ENCODE measurements around the gene BIRC6. TPM values are rescaled to one million over a fixed set of nuclear protein-coding genes. Genes with fewer than 3 reads are reported as not detected.
"Not testable (repeated sequence)": the region's sequence is repeated elsewhere in the genome, so short reads cannot be mapped to it uniquely, and the experiment has no call there.

BIRC6 gene
- total RNA-seq, 2 donors from 2014 or later, result 147 to 148 TPM

GRCh38 chr2:32430804-32431203 lies 74.0 kb downstream of the BIRC6 start:
- no peak overlapping the region for H3K4me3 Mint-ChIP-seq
- H3K27me3 Mint-ChIP-seq, result no peaks in the 10 kb centered on the region
- ATAC-seq, result no peak
- no peaks in the 10 kb centered on the region for H3K9me3 ChIP-seq (ENCODE audit: control insufficient read depth, low read length, poor library complexity, severe bottlenecking)
- H3K27ac Mint-ChIP-seq, result no peak overlapping the region
- H3K4me1 Mint-ChIP-seq, result peaks cover 29% of the 10 kb centered on the region
- peaks cover 7% of the 10 kb centered on the region for H3K36me3 Mint-ChIP-seq (ENCODE audit: low read depth)
- DNase-seq, result no peak

GRCh38 chr2:32436150-32436549 lies 79.3 kb downstream of the BIRC6 start:
- H3K36me3 Mint-ChIP-seq (ENCODE audit: low read depth), result peaks cover 13% of the 10 kb centered on the region
- H3K27ac Mint-ChIP-seq, result no peak overlapping the region
- DNase-seq (no peak), ATAC-seq (no peak)
- no peaks in the 10 kb centered on the region for H3K27me3 Mint-ChIP-seq
- H3K4me1 Mint-ChIP-seq, result peaks cover 11% of the 10 kb centered on the region
- H3K4me3 Mint-ChIP-seq, result no peak overlapping the region
- no peaks in the 10 kb centered on the region for H3K9me3 ChIP-seq (ENCODE audit: control insufficient read depth, low read length, poor library complexity, severe bottlenecking)

- Mint-ChIP-seq H3K4me3 (no peak overlapping the region), H3K27ac (no peak overlapping the region)
- no peak for ATAC-seq
Measured at GRCh38 chr2:32442020-32442467, 85.2 kb downstream of the BIRC6 start.

GRCh38 chr2:32446369-32446768 lies 89.5 kb downstream of the BIRC6 start:
- Mint-ChIP-seq H3K4me3 (no peak overlapping the region), H3K27me3 (no peaks in the 10 kb centered on the region), H3K4me1 (peaks cover 4% of the 10 kb centered on the region), H3K27ac (no peak overlapping the region), H3K36me3 (ENCODE audit: low read depth) (peaks cover 4% of the 10 kb centered on the region)
- ATAC-seq (no peak), DNase-seq (no peak)
- H3K9me3 ChIP-seq (ENCODE audit: control insufficient read depth, low read length, poor library complexity, severe bottlenecking), result no peaks in the 10 kb centered on the region

More at GRCh38 chr2:32442020-32442467, 85.2 kb downstream of the BIRC6 start:
- no peaks in the 10 kb centered on the region for H3K9me3 ChIP-seq (ENCODE audit: control insufficient read depth, low read length, poor library complexity, severe bottlenecking)
- Mint-ChIP-seq H3K4me1 (peaks cover 2% of the 10 kb centered on the region), H3K36me3 (ENCODE audit: low read depth) (peaks cover 9% of the 10 kb centered on the region), H3K27me3 (no peaks in the 10 kb centered on the region)
- DNase-seq, result no peak

- H3K4me1 Mint-ChIP-seq, result peaks cover 6% of the 10 kb centered on the region
- ATAC-seq (no peak), DNase-seq (no peak)
- H3K9me3 ChIP-seq (ENCODE audit: control insufficient read depth, low read length, poor library complexity, severe bottlenecking), result no peaks in the 10 kb centered on the region
- peaks cover 8% of the 10 kb centered on the region for H3K36me3 Mint-ChIP-seq (ENCODE audit: low read depth)
- no peak overlapping the region for H3K4me3 Mint-ChIP-seq
- H3K27me3 Mint-ChIP-seq, result no peaks in the 10 kb centered on the region
- no peak overlapping the region for H3K27ac Mint-ChIP-seq
Measured at GRCh38 chr2:32450851-32451250, 94.0 kb downstream of the BIRC6 start.

- Mint-ChIP-seq H3K4me1 (peaks cover 16% of the 10 kb centered on the region), H3K27me3 (no peaks in the 10 kb centered on the region), H3K27ac (no peak overlapping the region), H3K36me3 (ENCODE audit: low read depth) (peaks cover 4% of the 10 kb centered on the region), H3K4me3 (no peak overlapping the region)
- DNase-seq (no peak), ATAC-seq (no peak)
- H3K9me3 ChIP-seq (ENCODE audit: control insufficient read depth, low read length, poor library complexity, severe bottlenecking), result no peaks in the 10 kb centered on the region
Measured at GRCh38 chr2:32452338-32453064, 95.7 kb downstream of the BIRC6 start.

- Mint-ChIP-seq H3K4me1 (peaks cover 18% of the 10 kb centered on the region), H3K27me3 (no peaks in the 10 kb centered on the region), H3K27ac (no peak overlapping the region), H3K36me3 (ENCODE audit: low read depth) (peaks cover 6% of the 10 kb centered on the region), H3K4me3 (no peak overlapping the region)
- DNase-seq, result no peak
- H3K9me3 ChIP-seq (ENCODE audit: control insufficient read depth, low read length, poor library complexity, severe bottlenecking), result no peaks in the 10 kb centered on the region
- ATAC-seq, result no peak
Measured at GRCh38 chr2:32453242-32454062, 96.6 kb downstream of the BIRC6 start.

- H3K4me3 Mint-ChIP-seq, result no peak overlapping the region
- H3K4me1 Mint-ChIP-seq, result peaks cover 25% of the 10 kb centered on the region
- H3K27me3 Mint-ChIP-seq, result no peaks in the 10 kb centered on the region
- H3K9me3 ChIP-seq (ENCODE audit: control insufficient read depth, low read length, poor library complexity, severe bottlenecking), result no peaks in the 10 kb centered on the region
- H3K27ac Mint-ChIP-seq, result no peak overlapping the region
- ATAC-seq (no peak), DNase-seq (no peak)
- peaks cover 9% of the 10 kb centered on the region for H3K36me3 Mint-ChIP-seq (ENCODE audit: low read depth)
Measured at GRCh38 chr2:32455816-32456215, 99.0 kb downstream of the BIRC6 start.

GRCh38 chr2:32456808-32457207 lies 100.0 kb downstream of the BIRC6 start:
- ATAC-seq (no peak), DNase-seq (no peak)
- H3K4me3 Mint-ChIP-seq, result no peak overlapping the region
- H3K36me3 Mint-ChIP-seq (ENCODE audit: low read depth), result peaks cover 9% of the 10 kb centered on the region
- H3K9me3 ChIP-seq (ENCODE audit: control insufficient read depth, low read length, poor library complexity, severe bottlenecking), result no peaks in the 10 kb centered on the region
- H3K4me1 Mint-ChIP-seq, result peaks cover 22% of the 10 kb centered on the region
- peak overlapping the region; percentile 62 for H3K27ac Mint-ChIP-seq
- H3K27me3 Mint-ChIP-seq, result no peaks in the 10 kb centered on the region

GRCh38 chr2:32457814-32458213 lies 101.0 kb downstream of the BIRC6 start:
- no peaks in the 10 kb centered on the region for H3K27me3 Mint-ChIP-seq
- peaks cover 9% of the 10 kb centered on the region for H3K36me3 Mint-ChIP-seq (ENCODE audit: low read depth)
- DNase-seq (no peak), ATAC-seq (no peak)
- H3K27ac Mint-ChIP-seq, result peak overlapping the region; percentile 75
- H3K9me3 ChIP-seq (ENCODE audit: control insufficient read depth, low read length, poor library complexity, severe bottlenecking), result no peaks in the 10 kb centered on the region
- H3K4me3 Mint-ChIP-seq, result no peak overlapping the region
- peaks cover 22% of the 10 kb centered on the region for H3K4me1 Mint-ChIP-seq

- H3K27me3 Mint-ChIP-seq; DNase-seq; H3K4me3 Mint-ChIP-seq; H3K27ac Mint-ChIP-seq; ATAC-seq; H3K9me3 ChIP-seq (ENCODE audit: control insufficient read depth, low read length, poor library complexity, severe bottlenecking): not testable (repeated sequence)
- Mint-ChIP-seq H3K36me3 (ENCODE audit: low read depth) (peaks cover 11% of the 10 kb centered on the region), H3K4me1 (peaks cover 20% of the 10 kb centered on the region)
Measured at GRCh38 chr2:32460861-32461260, 104.0 kb downstream of the BIRC6 start.

- no peak for ATAC-seq
- Mint-ChIP-seq H3K27ac (no peak overlapping the region), H3K4me1 (peaks cover 11% of the 10 kb centered on the region), H3K36me3 (ENCODE audit: low read depth) (peaks cover 9% of the 10 kb centered on the region), H3K4me3 (no peak overlapping the region), H3K27me3 (no peaks in the 10 kb centered on the region)
- H3K9me3 ChIP-seq (ENCODE audit: control insufficient read depth, low read length, poor library complexity, severe bottlenecking), result no peaks in the 10 kb centered on the region
- DNase-seq, result no peak
Measured at GRCh38 chr2:32463110-32463509, 106.3 kb downstream of the BIRC6 start.

GRCh38 chr2:32464431-32464830 lies 107.6 kb downstream of the BIRC6 start:
- DNase-seq, result no peak
- Mint-ChIP-seq H3K27me3 (no peaks in the 10 kb centered on the region), H3K4me1 (peaks cover 8% of the 10 kb centered on the region), H3K36me3 (ENCODE audit: low read depth) (peaks cover 8% of the 10 kb centered on the region), H3K4me3 (no peak overlapping the region), H3K27ac (no peak overlapping the region)
- no peaks in the 10 kb centered on the region for H3K9me3 ChIP-seq (ENCODE audit: control insufficient read depth, low read length, poor library complexity, severe bottlenecking)
- ATAC-seq, result no peak

Data from T-helper 17 cell (primary cell).